ENCODE data around the gene TEX10. TPM values are rescaled to one million over a fixed set of nuclear protein-coding genes. Genes with fewer than 3 reads are reported as not detected.

The TEX10 gene
- total RNA-seq, 2 experiments from 2014 or later = 26.6 to 30.2 TPM

DNA sequence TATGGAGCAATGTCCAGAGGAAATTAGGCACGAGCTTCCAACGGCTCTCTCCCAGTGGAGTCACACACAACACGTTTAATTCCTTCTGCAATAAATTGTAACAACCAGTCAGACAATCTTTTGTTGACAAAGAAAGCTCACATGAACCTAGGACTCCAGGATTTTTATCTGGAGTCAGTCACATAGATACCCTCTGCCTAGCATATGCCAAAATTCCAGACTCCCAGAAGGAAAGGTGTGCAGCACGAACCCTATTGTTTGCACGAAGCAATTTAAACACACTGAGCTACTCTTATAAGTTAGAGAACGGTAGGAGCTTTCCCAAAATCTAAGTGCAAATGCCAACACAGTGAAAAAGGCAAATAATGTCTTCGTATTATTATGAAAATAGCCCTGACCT is 67.1 kb downstream of the TEX10 start:
- DNase-seq (no peak), ATAC-seq (no peak)
- intact Hi-C loops (cut with micrococcal nuclease) = no loop called here
- H3K9me3 Mint-ChIP-seq = peaks cover 23% of the 10 kb centered on the region
- H3K4me1 Mint-ChIP-seq (ENCODE audit: low read depth) = no peaks in the 10 kb centered on the region
- H3K27ac Mint-ChIP-seq = no peak overlapping the region
- POLR2A ChIA-PET = interaction anchor here (0.7 to 0.9 kb wide), 2 partner anchors 10 to 69 kb away, joined by 3 to 4 read pairs; no protein-coding TSS in a partner anchor
- H3K27me3 Mint-ChIP-seq = no peaks in the 10 kb centered on the region
- CTCF ChIA-PET = interaction anchor here (1.0 kb wide), 1 partner anchor 13 kb away, joined by 3 read pairs; no protein-coding TSS in a partner anchor
- no peak for TF ChIP-seq CTCF (IDR thresholded peaks at IDR 0.05)
- peaks cover 70% of the 10 kb centered on the region for H3K36me3 Mint-ChIP-seq (ENCODE audit: low read depth)
- no peak overlapping the region for H3K4me3 Mint-ChIP-seq

GRCh38 chr9:100285080-100285479 is 67.7 kb downstream of the TEX10 start:
- peaks cover 68% of the 10 kb centered on the region for H3K36me3 Mint-ChIP-seq (ENCODE audit: low read depth)
- H3K4me1 Mint-ChIP-seq (ENCODE audit: low read depth) = no peaks in the 10 kb centered on the region
- H3K27ac Mint-ChIP-seq = no peak overlapping the region
- peaks cover 23% of the 10 kb centered on the region for H3K9me3 Mint-ChIP-seq
- ChIA-PET CTCF (interaction anchor here (1.0 kb wide), 1 partner anchor 13 kb away, joined by 3 read pairs; no protein-coding TSS in a partner anchor), POLR2A (interaction anchor here (0.9 kb wide), 1 partner anchor 11 kb away, joined by 4 read pairs; no protein-coding TSS in a partner anchor)
- DNase-seq (no peak), ATAC-seq (no peak)
- no peaks in the 10 kb centered on the region for H3K27me3 Mint-ChIP-seq
- intact Hi-C loops (cut with micrococcal nuclease) = no loop called here
- no peak for TF ChIP-seq CTCF (IDR thresholded peaks at IDR 0.05)
- no peak overlapping the region for H3K4me3 Mint-ChIP-seq

DNA sequence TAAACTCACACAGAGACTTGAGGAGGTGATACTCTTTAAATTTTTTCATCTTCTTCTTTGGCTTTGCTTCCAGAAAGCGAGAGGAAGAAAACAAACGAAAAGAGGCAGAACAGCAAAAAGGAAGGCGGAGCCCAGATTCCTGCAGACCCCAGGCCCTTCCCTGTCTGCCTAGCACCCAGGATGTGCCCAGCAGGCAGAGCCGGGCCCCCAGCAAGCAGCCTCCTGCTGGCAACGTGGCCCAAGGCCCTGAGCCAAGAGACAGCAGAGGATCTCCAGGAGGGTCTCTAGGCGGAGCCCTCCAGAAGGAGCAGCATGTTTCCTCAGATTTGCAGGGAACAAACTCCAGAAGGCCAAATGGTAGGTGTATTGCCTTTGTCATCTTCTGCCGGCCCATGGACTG is 68.5 kb downstream of the TEX10 start:
- no peak overlapping the region for H3K27ac Mint-ChIP-seq
- H3K27me3 Mint-ChIP-seq = no peaks in the 10 kb centered on the region
- TF ChIP-seq CTCF (IDR thresholded peaks at IDR 0.05) = no peak
- H3K4me3 Mint-ChIP-seq = no peak overlapping the region
- DNase-seq (no peak), ATAC-seq (no peak)
- H3K36me3 Mint-ChIP-seq (ENCODE audit: low read depth) = peaks cover 68% of the 10 kb centered on the region
- H3K9me3 Mint-ChIP-seq = peaks cover 23% of the 10 kb centered on the region
- ChIA-PET POLR2A (no interaction called here), CTCF (no interaction called here)
- no peaks in the 10 kb centered on the region for H3K4me1 Mint-ChIP-seq (ENCODE audit: low read depth)
- intact Hi-C loops (cut with micrococcal nuclease) = no loop called here

DNA sequence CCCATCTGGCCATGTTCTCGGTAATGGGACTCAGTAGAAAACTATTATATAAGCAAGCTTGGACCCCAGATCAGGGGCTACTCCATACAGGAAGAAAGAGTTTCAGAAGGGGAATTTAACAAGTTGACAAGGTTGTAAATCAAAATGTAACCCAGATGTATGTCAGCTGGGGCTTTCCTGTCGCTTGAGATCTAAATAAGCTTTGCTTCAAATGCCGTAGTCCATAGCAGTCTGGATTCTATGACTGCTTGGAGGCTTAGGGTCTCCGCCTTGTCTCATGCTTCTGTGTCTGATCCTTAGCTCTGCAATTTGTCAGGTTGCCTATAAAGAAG is 70.4 kb downstream of the TEX10 start:
- no peak overlapping the region for H3K27ac Mint-ChIP-seq
- POLR2A ChIA-PET = interaction anchor here (1.1 kb wide), 1 partner anchor 11 kb away, joined by 3 read pairs; no protein-coding TSS in a partner anchor

More for the DNA sequence above, 70.4 kb downstream of the TEX10 start:
- Mint-ChIP-seq H3K4me3 (no peak overlapping the region), H3K4me1 (ENCODE audit: low read depth) (no peaks in the 10 kb centered on the region), H3K9me3 (peaks cover 14% of the 10 kb centered on the region), H3K27me3 (no peaks in the 10 kb centered on the region), H3K36me3 (ENCODE audit: low read depth) (peaks cover 59% of the 10 kb centered on the region)
- ATAC-seq = no peak
- intact Hi-C loops (cut with micrococcal nuclease) = no loop called here
- TF ChIP-seq CTCF (IDR thresholded peaks at IDR 0.05) = no peak
- no peak for DNase-seq
- CTCF ChIA-PET = interaction anchor here (0.8 to 1.4 kb wide), 2 partner anchors 21 to 42 kb away, joined by 3 read pairs; no protein-coding TSS in a partner anchor

Data from activated CD8-positive, alpha-beta T cell treated with anti-CD3 and anti-CD28 coated beads for 36 hours (primary cell).